GM12892 (cell line): Measurements from ENCODE around the gene WNT1. TPM values are rescaled to one million over a fixed set of nuclear protein-coding genes. Genes with fewer than 3 reads are reported as not detected.
A peak's percentile ranks its signal among the peaks of the same experiment; 100 is the strongest.

Source experiments
- DNase-seq: peaks from one replicate; pipeline ENCODE4 v3.0.0; 2011; ENCODE audit not compliant: insufficient read length
- FAIRE-seq: peaks from 2 replicates; lab custom pipeline; 2011; peaks lifted over from hg19 to GRCh38; lab: Jason Lieb, UNC
- POLR2A ChIP-seq: IDR thresholded peaks from 2 replicates; pipeline ENCODE4 v1.6.1; 2011; ENCODE audit warnings: low read depth, low read length, control low read depth
- POLR2AphosphoS5 ChIP-seq: IDR thresholded peaks from 2 replicates; pipeline ENCODE4 v1.6.1; 2011; ENCODE audit warnings: low read depth, low read length, control low read depth
- TAF1 ChIP-seq: IDR thresholded peaks from 2 replicates; pipeline ENCODE4 v1.6.1; 2011; ENCODE audit warnings: low read depth, mild to moderate bottlenecking, control low read depth, low read length, borderline replicate concordance
- polyA plus RNA-seq: library from polyadenylated mRNA; unstranded; fragments of >200 nt; gene quantifications from one replicate; pipeline ENCODE4 v1.2.1, GENCODE V29; 2012; ENCODE audit warnings: missing spikeins, inconsistent platforms; ENCODE audit not compliant: missing spikeins

WNT1 gene
- not detected for polyA plus RNA-seq

DNA sequence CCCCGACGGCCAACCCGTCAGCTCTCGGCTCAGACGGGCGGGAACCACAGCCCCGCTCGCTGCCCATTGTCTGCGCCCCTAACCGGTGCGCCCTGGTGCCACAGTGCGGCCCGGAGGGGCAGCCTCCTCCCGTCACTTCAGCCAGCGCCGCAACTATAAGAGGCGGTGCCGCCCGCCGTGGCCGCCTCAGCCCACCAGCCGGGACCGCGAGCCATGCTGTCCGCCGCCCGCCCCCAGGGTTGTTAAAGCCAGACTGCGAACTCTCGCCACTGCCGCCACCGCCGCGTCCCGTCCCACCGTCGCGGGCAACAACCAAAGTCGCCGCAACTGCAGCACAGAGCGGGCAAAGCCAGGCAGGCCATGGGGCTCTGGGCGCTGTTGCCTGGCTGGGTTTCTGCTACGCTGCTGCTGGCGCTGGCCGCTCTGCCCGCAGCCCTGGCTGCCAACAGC, at the start of gene WNT1:
Gene WNT1, plus strand, starts transcription at position 32 of the 450 bp plus-strand sequence. Its CDS starts 329 bp downstream, at position 361.
- TF ChIP-seq POLR2AphosphoS5 (no peak), POLR2A (no peak), TAF1 (no peak)
- FAIRE-seq (no peak), DNase-seq (no peak)

DNA sequence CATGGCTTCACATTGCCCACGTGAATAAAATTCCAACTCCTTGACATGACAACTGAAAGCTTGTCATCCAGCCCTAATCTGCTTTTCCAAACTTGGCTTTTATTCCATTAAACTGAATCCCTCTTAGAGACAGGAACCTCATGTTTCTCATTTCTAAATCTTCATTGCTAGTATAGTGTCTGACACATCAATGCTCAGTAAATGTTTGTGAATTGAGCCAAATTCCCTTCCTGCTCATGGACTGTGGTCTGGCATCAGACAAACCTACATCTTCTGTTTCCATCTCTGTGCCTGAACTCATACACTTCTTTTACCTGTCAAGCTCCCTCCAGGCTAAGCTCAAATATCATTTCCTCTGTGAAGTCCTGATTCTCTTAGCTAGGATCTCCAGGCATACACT, 48.6 kb upstream of the WNT1 start:
- TF ChIP-seq TAF1: no peak
- TF ChIP-seq POLR2AphosphoS5: no peak
- TF ChIP-seq POLR2A: no peak
- DNase-seq (no peak), FAIRE-seq (no peak)

DNA sequence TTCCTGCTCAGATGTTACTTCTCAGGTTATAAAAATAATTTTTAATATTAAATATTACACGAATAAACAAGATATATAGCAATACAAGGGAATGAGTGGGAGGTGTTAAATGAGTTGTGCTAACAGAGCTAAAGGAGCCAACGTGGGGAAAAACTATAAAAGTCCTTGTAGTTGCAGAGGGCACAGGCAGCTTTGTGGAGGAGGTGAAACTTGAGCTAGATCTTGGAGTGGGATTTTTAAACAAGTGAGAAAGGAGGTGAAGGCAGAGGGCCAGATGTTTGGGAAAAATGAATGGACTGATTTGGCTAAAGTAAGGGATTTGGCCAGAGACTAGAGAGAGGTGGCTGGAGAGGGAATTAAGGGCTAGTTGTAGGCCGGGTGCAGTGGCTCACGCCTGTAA, 47.6 kb upstream of the WNT1 start:
- DNase-seq: no peak
- TF ChIP-seq TAF1: no peak
- TF ChIP-seq POLR2AphosphoS5: no peak
- TF ChIP-seq POLR2A: no peak
- no peak for FAIRE-seq

DNA sequence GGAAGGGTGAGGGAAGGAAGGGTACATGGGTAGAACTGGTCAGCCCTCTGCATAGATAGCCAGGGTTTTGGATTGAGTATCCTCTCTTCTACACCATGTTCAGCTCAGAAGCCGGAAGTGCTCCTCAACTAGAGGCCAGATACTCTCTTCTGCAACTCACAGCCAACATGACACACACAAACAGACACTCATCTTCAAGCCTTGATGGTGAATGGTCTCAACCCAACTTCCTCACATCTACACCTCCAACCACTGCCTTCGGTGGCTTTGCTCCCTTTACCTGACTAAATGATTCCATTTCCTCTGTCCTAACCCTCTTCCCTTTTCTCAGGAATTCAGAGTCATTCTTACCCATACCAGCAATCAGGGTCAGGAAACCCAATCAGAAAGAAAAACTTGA, 45.2 kb upstream of the WNT1 start:
- DNase-seq (no peak), FAIRE-seq (no peak)
- TF ChIP-seq POLR2A (no peak), POLR2AphosphoS5 (no peak), TAF1 (no peak)

DNA sequence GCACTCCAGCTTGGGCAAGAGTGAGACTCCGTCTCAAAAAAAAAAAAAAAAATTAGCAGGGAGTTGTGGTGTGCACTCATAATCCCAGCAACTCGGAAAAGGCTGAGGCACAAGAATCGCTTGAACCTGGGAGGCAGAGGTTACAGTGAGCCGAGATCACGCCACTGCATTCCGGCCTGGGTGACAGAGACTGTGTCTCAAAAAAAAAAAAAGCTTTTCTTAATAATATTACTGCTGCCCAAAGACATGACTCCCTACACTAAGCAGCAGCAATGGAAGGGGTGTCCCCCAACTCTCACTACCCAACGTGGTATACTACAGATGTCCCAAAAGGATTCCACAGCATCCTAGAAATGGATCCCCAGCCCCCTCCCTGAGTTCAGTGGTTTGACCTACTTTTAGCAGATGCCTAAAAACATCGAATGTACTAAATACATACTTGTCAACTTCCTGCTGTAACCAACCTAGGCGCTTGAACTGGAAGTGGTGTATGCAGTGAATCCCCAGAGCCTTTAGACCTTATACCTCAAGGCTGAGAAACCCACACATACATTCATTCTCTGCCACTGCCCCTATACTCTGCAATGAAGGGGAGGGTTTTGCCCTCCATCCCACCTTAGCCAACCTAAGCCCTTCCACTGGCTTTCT, 44.3 kb upstream of the WNT1 start:
- TF ChIP-seq TAF1 (no peak), POLR2AphosphoS5 (no peak), POLR2A (no peak)
- FAIRE-seq (no peak), DNase-seq (no peak)

DNA sequence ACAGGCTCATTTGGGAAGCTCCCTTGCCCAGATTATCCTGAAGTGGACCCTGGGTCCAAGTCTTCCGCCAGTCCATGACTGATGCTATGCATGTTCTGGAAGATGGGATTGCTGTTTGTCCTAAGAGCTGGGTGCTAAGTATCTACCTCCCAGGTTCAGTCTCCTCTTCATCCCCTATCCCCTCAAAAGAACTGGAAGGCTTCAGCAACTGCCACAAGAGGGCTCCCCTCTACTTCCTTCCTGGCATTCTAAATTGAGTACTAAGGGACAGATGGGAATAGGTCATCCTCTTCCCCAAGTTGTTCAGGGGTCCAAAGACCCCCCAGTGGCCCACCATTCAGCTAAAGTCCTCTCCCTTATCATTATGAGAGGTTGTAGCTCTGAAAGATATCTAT, 43.8 kb upstream of the WNT1 start:
- TF ChIP-seq TAF1 (no peak), POLR2AphosphoS5 (no peak), POLR2A (no peak)
- no peak for FAIRE-seq
- no peak for DNase-seq

DNA sequence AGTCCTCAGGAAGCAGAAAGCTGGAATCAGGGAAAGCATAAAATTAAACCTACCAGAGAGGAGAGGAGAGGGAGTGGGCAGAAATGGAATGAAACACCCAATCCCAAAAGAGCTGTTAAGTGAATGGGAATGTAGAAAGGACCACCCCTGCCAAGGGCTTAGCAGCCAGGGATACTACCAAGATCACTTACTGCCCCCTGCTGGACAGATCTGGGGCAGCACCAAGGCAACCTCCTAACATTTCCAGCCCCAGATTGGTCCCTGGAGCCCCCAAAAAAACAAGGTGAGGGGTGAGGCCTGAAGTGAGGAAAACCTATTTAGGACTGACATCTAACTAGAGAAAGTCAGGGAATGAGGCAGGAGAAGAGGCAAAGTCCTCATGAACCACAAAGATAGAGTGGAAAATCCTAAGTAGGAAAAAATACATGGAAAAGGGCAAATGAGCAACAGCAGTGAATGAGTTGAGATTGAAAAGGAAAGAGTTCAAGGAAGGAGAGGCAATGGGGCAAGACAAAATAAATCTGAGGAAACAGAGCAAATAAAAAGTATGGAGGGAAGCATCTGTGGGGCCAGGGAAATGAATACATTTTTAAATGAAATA, 41.6 kb upstream of the WNT1 start:
- peak; percentile 46 for FAIRE-seq
- no peak for TF ChIP-seq POLR2AphosphoS5
- TF ChIP-seq POLR2A: no peak
- no peak for TF ChIP-seq TAF1
- peak; percentile 74 for DNase-seq

DNA sequence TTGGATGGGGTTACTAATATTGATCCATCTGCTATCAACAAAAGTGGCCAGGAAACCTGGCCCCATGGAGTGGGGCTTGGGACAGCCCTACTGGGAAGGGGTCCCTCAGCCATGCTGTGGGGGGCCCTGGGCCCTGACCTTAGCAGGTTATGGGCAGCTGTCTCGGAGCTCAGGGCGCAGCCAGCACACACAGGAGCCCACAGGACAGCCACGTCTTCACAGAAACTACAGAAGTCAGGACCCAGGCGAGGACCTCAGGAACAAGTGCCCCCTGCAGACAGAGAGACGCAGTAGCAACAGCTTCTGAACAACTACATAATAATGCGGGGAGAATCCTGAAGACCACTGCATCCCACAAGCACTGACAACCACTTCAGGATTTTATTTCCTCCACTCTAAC, 41.0 kb upstream of the WNT1 start:
- no peak for DNase-seq
- no peak for FAIRE-seq
- TF ChIP-seq POLR2AphosphoS5: no peak
- TF ChIP-seq POLR2A: no peak
- TF ChIP-seq TAF1: no peak

DNA sequence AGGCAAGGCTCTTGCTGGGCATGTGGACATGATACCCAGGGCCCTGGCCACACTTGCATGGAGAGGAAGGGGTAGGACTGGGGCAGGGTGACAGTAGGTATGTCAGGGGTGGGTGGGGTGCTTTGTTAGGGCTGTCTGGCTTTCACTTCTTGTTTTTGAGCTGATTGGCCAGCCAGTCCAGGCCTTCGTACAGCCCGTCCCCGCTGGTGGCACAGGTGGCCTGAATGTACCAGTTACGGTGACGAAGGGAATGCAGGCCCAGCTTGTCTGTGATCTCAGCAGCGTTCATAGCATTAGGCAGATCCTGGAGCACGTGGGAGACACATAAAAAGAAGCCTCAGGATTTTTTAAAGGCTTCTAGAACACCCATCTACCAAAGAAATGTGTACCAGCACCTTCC, 39.3 kb upstream of the WNT1 start:
- TF ChIP-seq POLR2A: no peak
- no peak for TF ChIP-seq TAF1
- TF ChIP-seq POLR2AphosphoS5: no peak
- DNase-seq (no peak), FAIRE-seq (no peak)

DNA sequence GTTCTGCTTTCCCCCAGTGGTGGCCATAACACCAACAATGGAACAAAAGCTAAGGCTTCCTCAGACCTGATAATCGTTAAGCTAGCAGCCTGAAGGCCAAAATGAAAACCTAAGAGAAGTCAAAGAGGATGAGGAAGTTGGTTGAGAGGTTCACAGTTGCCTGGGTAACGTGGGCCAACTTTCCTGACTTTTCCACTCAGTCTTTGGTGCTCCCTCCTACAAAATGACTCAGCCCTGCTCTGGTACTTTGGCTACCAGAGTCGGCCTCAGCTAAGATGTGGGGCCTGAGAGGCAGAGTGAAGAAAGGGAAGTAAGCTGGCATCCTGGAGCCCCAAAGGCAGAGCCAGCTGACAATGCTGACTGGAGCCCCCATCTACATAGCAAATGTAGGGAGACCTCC, 37.9 kb upstream of the WNT1 start:
- no peak for DNase-seq
- TF ChIP-seq POLR2A (no peak), POLR2AphosphoS5 (no peak)
- FAIRE-seq: no peak

DNA sequence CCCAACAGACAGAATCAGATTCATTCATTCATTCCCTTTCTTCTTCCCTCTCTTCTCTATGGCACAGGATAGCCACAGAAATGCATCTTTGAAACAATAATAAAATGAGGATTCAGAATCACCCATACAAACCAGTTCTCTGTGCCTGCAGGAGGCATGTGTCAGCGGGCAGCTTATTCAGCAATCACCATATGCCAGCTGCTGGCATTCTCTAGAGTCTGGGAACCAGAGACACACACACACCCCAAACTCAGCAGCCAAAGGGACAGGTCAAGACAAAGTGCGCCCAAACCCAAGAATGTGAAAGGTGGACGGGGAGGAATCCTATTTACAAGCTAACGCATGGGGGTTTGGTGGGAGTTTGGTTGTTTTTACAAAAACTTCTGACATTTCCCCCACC, 34.9 kb upstream of the WNT1 start:
- FAIRE-seq (no peak), DNase-seq (no peak)
- TF ChIP-seq TAF1 (no peak), POLR2AphosphoS5 (no peak), POLR2A (no peak)

DNA sequence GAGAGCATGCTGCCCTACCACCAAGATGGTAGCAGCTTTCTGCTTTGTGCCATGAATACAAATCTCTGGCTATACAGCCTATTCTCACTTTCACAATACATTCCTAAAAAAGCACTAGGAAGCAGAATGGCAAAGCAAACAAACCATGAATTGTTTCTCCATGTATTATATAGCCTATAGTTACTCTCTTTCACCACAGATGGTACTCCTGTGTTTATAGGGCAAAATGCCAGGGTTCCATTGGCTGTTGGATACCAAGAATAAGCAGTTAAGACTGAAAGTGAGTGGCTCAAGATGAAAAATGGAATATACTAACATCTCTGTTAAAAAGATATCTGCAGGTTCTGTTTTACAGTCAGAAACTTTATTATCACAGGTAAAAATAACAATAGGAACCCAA, 31.9 kb upstream of the WNT1 start:
- FAIRE-seq (no peak), DNase-seq (no peak)
- TF ChIP-seq POLR2AphosphoS5 (no peak), POLR2A (no peak), TAF1 (no peak)
